LNCaP clone FGC (cell line): ENCODE data around the gene PSMD12.
"Not testable (repeated sequence)": the region's sequence is repeated elsewhere in the genome, so short reads cannot be mapped to it uniquely, and the experiment has no call there.

ENCODE experiments used
- DNase-seq: peaks from one replicate; pipeline ENCODE4 v3.0.0-alpha.2; 2011; ENCODE audit warnings: low read depth
- H3K4me3 ChIP-seq: 2 replicates; pipeline ENCODE4 v1.5.1; 2011; ENCODE audit warnings: mild to moderate bottlenecking, low read depth, low read length, control low read depth
- TF ChIP-seq, protein P1 (sequence below): IDR thresholded peaks from 2 replicates; pipeline ENCODE4 v1.5.1; 2012; ENCODE audit warnings: mild to moderate bottlenecking; ENCODE audit not compliant: control insufficient read depth, insufficient read depth; ENCODE audit errors: extremely low read depth

The PSMD12 gene

DNA sequence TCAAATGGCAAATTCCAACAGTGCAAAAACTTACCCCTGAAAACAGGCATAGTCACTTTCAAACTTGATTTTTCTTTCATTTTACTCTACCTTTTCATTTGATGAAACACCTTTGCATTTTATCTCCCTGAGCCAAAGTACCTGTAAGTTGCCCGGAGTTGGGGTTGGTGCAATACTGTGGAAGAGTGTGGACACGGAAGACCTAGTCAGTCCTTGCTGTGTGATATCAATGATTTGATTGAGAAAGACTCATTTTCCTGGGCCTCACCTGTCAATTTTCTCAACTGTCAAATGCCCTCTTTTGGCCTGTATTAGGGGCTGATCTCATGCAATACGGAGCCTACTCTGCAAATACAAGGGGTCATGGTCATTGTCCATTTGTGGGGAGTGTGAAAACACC lies 33.3 kb upstream of the PSMD12 start:
- H3K4me3 ChIP-seq, result no peak overlapping the region
- DNase-seq, result no peak
- TF ChIP-seq, protein P1, sequence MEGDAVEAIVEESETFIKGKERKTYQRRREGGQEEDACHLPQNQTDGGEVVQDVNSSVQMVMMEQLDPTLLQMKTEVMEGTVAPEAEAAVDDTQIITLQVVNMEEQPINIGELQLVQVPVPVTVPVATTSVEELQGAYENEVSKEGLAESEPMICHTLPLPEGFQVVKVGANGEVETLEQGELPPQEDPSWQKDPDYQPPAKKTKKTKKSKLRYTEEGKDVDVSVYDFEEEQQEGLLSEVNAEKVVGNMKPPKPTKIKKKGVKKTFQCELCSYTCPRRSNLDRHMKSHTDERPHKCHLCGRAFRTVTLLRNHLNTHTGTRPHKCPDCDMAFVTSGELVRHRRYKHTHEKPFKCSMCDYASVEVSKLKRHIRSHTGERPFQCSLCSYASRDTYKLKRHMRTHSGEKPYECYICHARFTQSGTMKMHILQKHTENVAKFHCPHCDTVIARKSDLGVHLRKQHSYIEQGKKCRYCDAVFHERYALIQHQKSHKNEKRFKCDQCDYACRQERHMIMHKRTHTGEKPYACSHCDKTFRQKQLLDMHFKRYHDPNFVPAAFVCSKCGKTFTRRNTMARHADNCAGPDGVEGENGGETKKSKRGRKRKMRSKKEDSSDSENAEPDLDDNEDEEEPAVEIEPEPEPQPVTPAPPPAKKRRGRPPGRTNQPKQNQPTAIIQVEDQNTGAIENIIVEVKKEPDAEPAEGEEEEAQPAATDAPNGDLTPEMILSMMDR, result no peak

DNA sequence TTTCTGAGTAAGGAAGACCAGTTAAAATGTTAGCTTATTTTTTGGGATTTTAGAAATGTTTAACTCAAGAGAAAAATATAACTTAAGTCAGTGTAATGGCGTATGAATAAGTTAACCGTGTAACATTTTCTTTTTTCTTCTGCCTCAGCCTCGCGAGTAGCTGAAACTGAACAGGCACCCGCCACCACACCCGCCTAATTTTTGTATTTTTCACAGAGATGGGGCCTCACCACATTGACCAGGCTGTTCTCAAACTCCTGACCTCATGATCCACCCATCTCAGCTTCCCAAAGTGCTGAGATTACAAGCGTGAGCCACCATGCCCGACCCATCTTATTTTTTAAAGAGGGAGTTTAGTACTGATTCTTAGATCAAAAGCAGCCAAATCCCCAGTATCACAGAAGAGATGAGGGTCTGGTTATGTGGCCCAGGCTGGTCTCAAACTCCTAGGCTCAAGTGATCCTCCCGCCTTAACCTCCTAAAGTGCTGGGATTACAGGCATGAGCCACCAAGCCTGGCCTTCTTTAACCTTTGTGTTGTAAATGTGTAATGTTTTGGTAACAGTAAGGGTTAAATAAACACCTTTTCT lies 27.5 kb upstream of the PSMD12 start:
- TF ChIP-seq, protein P1, result no peak
- no peak for DNase-seq
- H3K4me3 ChIP-seq, result no peak overlapping the region

- no peak for DNase-seq
- H3K4me3 ChIP-seq, result no peak overlapping the region
- TF ChIP-seq, protein P1, result no peak
These were observed 25.7 kb upstream of the PSMD12 start for GRCh38 chr17:67392111-67392510.

GRCh38 chr17:67390646-67391361 lies 24.4 kb upstream of the PSMD12 start:
- H3K4me3 ChIP-seq, result no peak overlapping the region
- DNase-seq, result no peak
- TF ChIP-seq, protein P1, result no peak

DNA sequence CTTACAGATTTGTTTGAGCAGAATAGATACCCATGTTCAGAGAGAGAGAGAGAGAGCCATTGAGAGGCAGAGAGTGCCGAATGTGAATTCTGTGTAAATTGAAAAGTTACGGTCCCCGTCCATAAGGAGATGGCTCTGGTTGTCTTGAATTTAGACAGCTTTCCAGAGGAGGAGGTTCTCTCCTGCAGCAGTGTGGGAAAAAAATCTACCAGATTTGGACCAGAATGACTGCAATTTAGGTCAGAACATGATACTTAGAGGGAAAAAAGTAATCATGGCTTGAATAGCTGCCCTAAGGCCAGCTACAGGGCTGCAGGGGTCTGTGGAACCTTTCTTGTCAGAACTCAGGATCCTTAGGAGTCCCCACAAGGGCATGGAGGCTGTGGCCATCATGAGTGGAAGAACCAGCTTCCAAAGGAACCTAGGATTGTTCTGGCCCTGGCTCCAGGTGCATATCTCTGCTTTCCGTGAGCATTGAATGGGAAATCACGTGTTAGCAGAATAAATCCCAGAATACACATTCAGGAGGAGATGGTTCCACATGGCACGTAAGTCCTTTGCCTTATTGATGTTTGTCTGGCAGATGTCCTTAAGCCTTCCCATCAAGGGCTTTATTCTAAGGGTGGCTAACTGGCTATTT lies 23.7 kb upstream of the PSMD12 start:
- DNase-seq, result no peak
- no peak overlapping the region for H3K4me3 ChIP-seq

GRCh38 chr17:67388986-67389385 lies 22.6 kb upstream of the PSMD12 start:
- H3K4me3 ChIP-seq, result no peak overlapping the region
- DNase-seq, result no peak
- TF ChIP-seq, protein P1, result no peak

More for the DNA sequence above, 23.7 kb upstream of the PSMD12 start:
- TF ChIP-seq, protein P1, result no peak

- DNase-seq, H3K4me3 ChIP-seq: not testable (repeated sequence)
These were observed 22.2 kb upstream of the PSMD12 start for GRCh38 chr17:67388536-67388935.
